ENCODE data around the gene GNG7. TPM values are rescaled to one million over a fixed set of nuclear protein-coding genes. Genes with fewer than 3 reads are reported as not detected.

Gene GNG7
- total and polyA plus RNA-seq, 10 of the 15 experiments (the other 5 are each of a cell fraction or from before 2014, with no cell fraction given) = 1.9 to 13.6 (median 6.5) TPM

DNA sequence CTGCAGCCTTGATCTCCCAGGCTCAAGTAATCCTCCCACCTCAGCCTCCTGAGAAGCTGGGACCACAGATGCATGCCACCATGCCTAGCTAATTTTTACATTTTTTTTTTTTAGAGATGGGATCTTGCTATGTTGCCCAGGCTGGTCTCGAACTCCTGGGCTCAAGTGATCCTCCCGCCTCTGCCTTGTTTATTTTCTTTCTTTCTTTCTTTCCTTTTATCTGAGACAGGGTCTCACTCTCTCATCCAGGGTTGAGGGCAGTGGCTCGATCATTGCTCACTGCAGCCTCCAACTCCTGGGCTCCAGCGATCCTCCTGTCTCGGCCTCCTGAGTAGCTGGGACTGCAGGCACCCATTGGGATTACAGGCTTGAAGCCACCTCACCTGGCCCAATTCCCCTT lies 3.8 kb upstream of the GNG7 start:
- BruUV-seq (replicated peaks) = no TSS peak
- Histone ChIP-seq H3K9ac (ENCODE audit: control insufficient read depth, insufficient read depth, low read length) (no peak overlapping the region), H4K20me1 (ENCODE audit: control insufficient read depth, insufficient read depth) (no peaks in the 10 kb centered on the region), H3K79me2 (ENCODE audit: control insufficient read depth, insufficient read depth, low read length) (peaks cover 12% of the 10 kb centered on the region), H3K9me3 (replicated peaks; ENCODE audit: control insufficient read depth, insufficient read depth, low read length) (no peaks in the 10 kb centered on the region; the same call in 2 of the 3 replicates), H2AFZ (ENCODE audit: control insufficient read depth, low read depth, low read length) (no peak overlapping the region), H3K27me3 (replicated peaks in 1 of 2; ENCODE audit: control insufficient read depth in 2 of 2, insufficient read depth in 2 of 2, low read length in 1 of 2) (no peaks in the 10 kb centered on the region), H3K36me3 (ENCODE audit: control insufficient read depth in 2 of 2, insufficient read depth in 2 of 2, low read length in 1 of 2) (no peaks in the 10 kb centered on the region), H3K4me2 (ENCODE audit: control insufficient read depth, insufficient read depth) (no peak overlapping the region), H3K4me1 (ENCODE audit: control insufficient read depth, insufficient read depth, low read length) (peaks cover 12% of the 10 kb centered on the region), H3K27ac (ENCODE audit: control insufficient read depth, insufficient read depth) (no peak overlapping the region), H3K4me3 (no peak overlapping the region)
- 91% methylated on average over 5 of the region's 5 CpGs for WGBS (ENCODE audit: insufficient coverage, insufficient replicate concordance, low lambda C conversion rate, missing lambda C conversion rate)
- POLR2A ChIA-PET = no interaction called here
- TF ChIP-seq, protein P1, sequence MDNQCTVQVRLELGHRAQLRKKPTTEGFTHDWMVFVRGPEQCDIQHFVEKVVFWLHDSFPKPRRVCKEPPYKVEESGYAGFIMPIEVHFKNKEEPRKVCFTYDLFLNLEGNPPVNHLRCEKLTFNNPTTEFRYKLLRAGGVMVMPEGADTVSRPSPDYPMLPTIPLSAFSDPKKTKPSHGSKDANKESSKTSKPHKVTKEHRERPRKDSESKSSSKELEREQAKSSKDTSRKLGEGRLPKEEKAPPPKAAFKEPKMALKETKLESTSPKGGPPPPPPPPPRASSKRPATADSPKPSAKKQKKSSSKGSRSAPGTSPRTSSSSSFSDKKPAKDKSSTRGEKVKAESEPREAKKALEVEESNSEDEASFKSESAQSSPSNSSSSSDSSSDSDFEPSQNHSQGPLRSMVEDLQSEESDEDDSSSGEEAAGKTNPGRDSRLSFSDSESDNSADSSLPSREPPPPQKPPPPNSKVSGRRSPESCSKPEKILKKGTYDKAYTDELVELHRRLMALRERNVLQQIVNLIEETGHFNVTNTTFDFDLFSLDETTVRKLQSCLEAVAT (IDR thresholded peaks at IDR 0.05) = no peak
- TF ChIP-seq ETV6 (conservative IDR thresholded peaks at IDR 0.05 in 1 of 2, IDR thresholded peaks at IDR 0.05 in 1 of 2; ENCODE audit: borderline replicate concordance in 1 of 2, low read depth in 1 of 2) = no peak
- TF ChIP-seq HDAC2 (IDR thresholded peaks at IDR 0.05) = no peak
- TF ChIP-seq ZBED1 (IDR thresholded peaks at IDR 0.05; ENCODE audit: borderline replicate concordance) = no peak
- no peak for TF ChIP-seq E2F8 (IDR thresholded peaks at IDR 0.05; ENCODE audit: low read depth, partially characterized antibody)
- TF ChIP-seq MTA2 (IDR thresholded peaks at IDR 0.05; ENCODE audit: low read depth) = no peak
- no peak for TF ChIP-seq KDM1A (IDR thresholded peaks at IDR 0.05; ENCODE audit: borderline replicate concordance)
- TF ChIP-seq TAF1 (IDR thresholded peaks at IDR 0.05; ENCODE audit: borderline replicate concordance, low read depth, low read length) = no peak
- TF ChIP-seq BMI1 (IDR thresholded peaks at IDR 0.05; ENCODE audit: borderline replicate concordance) = no peak
- TF ChIP-seq MTA3 (IDR thresholded peaks at IDR 0.05; ENCODE audit: borderline replicate concordance, low read length) = no peak
- TF ChIP-seq HSF1 (IDR thresholded peaks at IDR 0.05; ENCODE audit: low read depth, low read length) = no peak
- no peak for TF ChIP-seq GABPA (IDR thresholded peaks at IDR 0.05; ENCODE audit: low read depth)
- TF ChIP-seq, protein P2, sequence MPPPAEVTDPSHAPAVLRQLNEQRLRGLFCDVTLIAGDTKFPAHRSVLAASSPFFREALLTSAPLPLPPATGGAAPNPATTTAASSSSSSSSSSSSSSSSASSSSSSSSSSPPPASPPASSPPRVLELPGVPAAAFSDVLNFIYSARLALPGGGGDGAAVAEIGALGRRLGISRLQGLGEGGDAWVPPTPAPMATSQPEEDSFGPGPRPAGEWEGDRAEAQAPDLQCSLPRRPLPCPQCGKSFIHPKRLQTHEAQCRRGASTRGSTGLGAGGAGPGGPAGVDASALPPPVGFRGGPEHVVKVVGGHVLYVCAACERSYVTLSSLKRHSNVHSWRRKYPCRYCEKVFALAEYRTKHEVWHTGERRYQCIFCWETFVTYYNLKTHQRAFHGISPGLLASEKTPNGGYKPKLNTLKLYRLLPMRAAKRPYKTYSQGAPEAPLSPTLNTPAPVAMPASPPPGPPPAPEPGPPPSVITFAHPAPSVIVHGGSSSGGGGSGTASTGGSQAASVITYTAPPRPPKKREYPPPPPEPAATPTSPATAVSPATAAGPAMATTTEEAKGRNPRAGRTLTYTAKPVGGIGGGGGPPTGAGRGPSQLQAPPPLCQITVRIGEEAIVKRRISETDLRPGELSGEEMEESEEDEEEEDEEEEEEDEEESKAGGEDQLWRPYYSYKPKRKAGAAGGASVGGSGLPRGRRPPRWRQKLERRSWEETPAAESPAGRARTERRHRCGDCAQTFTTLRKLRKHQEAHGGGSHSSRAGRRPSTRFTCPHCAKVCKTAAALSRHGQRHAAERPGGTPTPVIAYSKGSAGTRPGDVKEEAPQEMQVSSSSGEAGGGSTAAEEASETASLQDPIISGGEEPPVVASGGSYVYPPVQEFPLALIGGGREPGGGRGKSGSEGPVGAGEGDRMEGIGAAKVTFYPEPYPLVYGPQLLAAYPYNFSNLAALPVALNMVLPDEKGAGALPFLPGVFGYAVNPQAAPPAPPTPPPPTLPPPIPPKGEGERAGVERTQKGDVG (CRISPR knock-in tag; IDR thresholded peaks at IDR 0.05) = no peak
- TF ChIP-seq, protein P3, sequence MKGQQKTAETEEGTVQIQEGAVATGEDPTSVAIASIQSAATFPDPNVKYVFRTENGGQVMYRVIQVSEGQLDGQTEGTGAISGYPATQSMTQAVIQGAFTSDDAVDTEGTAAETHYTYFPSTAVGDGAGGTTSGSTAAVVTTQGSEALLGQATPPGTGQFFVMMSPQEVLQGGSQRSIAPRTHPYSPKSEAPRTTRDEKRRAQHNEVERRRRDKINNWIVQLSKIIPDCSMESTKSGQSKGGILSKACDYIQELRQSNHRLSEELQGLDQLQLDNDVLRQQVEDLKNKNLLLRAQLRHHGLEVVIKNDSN (IDR thresholded peaks at IDR 0.05; ENCODE audit: borderline replicate concordance, extremely low read length, insufficient read depth, low read depth, low read length) = no peak
- TF ChIP-seq FOXK2 (IDR thresholded peaks at IDR 0.05) = no peak
- CTCF ChIA-PET = no interaction called here
- ATAC-seq (no peak), FAIRE-seq (no peak), DNase-seq (ENCODE audit: low read depth, low spot score) (no peak)
- RAD21 ChIA-PET (ENCODE audit: unreplicated experiment) = no interaction called here
- SMC1A ChIA-PET (ENCODE audit: uncharacterized antibody, unreplicated experiment) = no interaction called here
- in situ Hi-C loops (cut with MboI) = no loop called here
- intact Hi-C loops (cut with micrococcal nuclease; ENCODE audit: unreplicated experiment) = no loop called here

Data from GM12878 (cell line).